Hematopoietic multipotent progenitor cell (in vitro differentiated cells): ENCODE data around the gene GAK. TPM values are rescaled to one million over a fixed set of nuclear protein-coding genes. Genes with fewer than 3 reads are reported as not detected.

Experiments used
- DNase-seq, 3 donors: peaks; one replicate each; pipeline ENCODE4 v3.0.0-alpha.2; 2011 to 2015; ENCODE audit warnings: low read depth in 2 of 3, low spot score in 2 of 3
- total RNA-seq: library from RNA; depleted of rRNA; stranded (reverse); fragments of >200 nt; gene quantifications from one replicate; pipeline ENCODE4 v1.2.3, GENCODE V29; 2012

The GAK gene
- total RNA-seq, 1 donor, result 107 TPM

DNA sequence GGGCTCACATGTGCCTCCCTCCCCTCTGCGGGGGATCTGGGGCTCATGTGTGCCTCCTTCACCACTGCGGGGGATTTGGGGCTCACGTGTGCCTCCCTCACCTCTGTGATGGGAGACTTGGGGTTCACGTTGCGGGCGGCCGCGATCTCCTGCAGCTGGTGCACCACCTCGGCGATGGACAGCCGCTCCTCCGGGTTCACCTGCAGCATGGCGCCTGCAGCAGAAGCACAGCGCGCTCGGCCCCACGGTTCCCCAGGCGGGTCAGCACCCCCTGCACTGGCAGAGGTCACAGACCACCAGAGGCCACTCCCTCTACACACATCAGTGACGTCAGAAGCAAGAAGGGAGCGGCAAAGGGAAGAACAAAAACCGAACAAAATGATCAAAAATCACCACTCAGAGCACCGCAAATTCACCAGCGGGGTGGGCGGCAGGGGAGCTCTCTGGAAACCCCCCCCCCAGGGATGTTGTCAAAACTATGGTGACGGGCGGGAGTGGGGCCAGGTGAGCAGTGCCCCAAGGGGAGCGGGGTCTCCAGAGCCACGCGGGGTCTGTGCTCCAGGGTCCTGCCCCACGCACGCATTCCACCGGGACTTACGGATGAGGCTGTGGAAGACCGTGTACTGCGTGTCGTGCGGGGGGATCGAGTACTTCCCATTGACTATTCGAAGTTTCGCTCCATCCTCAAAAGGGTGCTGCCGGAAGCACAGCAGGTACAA lies 38.7 kb downstream of the GAK start:
- no peak for DNase-seq

DNA sequence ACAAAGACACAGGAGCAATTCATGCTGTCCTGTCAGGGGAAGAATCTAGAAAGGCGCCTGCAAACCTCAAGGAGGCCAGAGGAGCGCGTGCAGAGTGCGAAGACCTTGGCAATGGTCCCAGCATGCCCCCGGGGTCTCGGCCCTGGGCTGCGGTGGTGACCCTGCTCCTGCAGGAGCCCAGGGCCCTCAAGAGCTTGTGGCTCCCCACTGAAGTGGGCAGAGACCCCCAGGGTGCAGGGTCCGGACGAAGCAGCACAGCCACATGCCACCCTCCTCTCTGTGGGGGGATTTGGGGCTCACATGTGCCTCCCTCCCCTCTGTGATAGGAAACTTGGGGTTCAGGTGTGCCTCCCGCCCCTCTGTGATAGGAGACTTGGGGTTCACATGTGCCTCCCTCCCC lies 39.3 kb downstream of the GAK start:
- no peak for DNase-seq

DNA sequence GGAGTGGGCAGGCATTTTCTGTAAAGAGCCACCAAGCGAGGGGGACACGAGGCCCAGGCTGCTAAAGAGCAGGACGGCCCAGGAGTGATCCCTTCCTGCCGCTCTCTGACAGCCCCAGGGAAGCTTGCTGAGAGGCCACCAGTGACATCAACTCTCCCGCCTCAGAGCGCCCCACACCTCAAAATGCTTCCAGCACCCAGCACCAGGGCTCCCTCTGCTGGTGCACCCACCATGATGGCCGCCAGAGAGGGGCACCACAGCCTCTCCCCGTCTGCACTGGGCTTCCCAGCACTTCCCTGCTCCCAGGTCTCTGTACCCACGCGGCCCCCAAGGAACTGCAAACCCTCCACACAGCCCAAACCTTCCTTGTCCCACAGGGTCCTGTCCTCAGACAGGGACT lies 40.4 kb downstream of the GAK start:
- peak in 1 of 3 donors; percentile 22 for DNase-seq

DNA sequence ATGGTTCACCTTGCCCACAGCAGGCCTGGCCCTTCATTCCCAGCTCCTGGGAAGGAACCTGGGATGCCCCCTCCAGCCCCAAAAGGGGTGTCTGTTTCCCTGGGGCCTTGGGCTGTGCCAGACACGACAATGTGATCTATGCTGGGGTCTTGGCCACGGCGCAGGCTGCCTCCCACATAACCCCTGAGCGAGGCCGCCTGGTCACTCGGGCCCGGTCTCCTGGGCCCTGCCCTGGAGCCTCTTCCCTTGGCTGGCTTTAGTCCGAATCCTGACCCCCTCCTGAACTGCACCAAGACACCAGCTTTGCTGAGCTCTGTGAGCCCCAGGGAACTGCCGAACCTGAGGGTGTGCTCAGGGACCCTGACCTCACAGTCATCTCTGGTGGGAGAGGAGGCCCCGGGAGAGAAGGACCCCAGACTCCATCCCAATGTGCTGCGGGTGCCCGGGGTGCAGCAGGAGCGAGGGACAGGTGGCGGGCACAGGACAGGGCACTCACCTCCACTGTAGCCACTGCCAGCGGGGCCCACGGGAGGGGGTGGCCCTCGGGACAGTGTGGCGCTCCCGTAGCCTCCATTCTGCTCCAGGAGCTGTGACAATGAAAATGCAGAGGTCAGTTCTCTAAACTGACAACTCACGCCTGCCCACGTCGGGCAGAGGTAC lies 42.0 kb downstream of the GAK start:
- no peak for DNase-seq

DNA sequence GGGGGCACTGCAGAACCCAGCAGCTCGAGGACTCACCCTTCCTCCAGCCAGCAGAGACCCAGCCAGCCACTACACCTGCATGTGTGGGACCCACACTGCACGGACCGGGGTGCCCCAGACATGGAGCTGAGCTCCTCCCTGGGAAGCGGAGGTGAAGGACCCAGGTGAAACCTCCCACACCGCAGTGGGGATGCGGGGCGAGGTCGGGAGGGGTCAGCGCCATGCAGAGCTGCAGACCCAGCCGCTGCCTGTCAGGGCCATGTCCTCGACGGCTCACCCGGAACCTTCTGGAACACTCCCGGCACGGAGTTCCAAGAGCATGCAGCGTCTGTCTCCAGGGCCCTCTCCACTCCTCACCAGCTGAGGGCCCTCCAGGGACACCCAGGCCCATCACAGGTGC lies 42.6 kb downstream of the GAK start:
- DNase-seq, result no peak

DNA sequence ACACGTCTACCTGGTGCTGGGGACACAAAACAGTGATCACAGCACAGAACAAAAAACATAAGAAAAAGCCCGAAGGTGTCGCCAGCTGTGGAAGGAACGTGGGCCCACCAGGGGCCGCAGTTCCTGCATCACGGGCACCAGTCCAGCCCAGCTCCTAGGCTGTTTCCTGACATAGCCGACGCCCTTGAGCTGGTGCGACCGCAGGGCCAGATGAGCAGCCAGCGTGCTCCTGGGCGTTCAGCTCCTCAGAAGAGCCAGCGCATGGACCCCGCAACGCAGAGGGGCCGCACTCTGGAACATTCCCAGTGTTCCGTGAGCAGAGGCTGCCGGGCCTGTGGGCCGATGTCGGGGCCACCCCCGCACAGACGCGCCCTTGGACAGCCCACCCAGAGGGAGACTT lies 44.1 kb downstream of the GAK start:
- no peak for DNase-seq

DNA sequence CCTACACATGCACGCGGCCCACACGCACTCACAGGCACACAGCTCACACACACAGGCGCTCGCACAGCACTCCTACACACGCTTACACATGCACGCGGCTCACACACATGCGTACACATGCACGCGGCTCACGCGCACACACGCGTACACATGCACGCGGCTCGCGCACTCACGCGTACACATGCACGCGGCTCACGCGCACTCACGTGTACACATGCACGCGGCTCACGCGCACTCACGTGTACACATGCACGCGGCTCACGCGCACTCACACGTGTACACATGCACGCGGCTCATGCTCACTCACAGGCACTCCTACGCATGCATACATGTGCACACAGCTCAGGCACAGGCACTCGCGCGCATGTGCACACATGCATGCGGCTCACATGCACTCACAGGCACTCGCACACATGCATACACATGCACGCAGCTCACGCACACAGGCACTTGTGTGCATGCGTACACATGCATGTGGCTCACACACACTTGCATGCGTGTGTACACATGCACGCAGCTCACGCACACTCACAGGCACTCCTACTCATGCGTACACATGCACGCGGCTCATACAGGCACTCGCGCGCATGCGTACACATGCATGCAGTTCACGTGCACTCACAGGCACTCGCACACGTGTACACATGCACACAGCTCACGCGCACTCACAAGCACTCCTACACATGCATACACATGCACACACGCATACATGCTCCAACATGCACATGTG lies 44.9 kb downstream of the GAK start:
- no peak for DNase-seq

DNA sequence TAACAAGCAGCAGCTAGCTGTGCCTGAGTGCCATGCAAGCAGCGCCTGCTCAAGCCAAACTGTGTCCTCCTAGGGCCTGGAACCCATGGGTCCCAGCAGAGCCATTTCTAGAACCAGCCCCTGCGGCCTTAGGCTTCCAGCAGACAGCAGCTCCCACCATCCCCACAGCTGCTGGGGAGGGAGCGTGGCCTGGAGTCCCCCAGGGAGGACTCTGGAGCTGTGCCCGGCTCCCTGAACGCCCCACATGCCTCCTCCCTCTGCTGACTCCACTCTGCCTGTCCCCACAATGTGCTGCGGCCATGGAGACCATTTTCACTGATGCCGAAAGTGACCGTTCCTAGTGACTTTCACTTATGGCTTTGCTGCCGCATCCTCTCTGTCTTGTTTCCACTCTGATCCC lies 45.9 kb downstream of the GAK start:
- no peak for DNase-seq

DNA sequence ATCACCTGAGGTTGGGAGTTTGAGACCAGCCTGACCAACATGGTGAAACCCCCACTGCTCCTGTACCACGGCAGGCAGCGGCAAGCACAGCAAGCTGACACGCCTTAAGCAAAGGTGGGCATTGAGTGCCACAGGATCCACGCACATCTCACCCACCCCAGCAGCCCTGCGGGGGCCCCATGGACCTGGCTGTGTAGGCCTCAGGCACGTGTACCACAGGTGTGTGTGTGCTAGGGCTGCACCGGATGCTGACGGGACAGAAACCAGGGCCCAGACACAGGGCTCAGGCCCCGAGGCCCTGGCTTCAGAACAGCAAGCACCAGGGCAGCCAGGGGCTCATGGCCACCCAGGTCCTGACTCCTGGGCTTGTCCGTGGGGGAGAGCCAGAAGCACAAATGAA lies 46.8 kb downstream of the GAK start:
- no peak for DNase-seq

DNA sequence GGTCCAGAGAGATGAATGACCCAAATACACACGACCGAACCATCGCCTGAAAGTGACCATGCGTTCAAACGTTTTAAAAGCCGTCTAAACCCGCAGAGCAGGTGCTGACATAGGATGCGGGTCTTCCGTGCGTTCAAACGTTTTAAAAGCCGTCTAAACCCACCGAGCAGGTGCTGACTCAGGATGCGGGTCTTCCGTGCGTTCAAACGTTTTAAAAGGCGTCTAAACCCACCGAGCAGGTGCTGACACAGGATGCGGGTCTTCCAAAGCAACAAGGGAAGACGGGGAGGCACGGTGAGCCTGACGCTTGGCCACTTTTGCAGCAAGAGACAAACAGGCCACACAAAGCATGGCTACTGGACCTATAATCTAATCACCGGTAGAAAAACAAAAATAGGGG lies 47.2 kb downstream of the GAK start:
- DNase-seq, result no peak

DNA sequence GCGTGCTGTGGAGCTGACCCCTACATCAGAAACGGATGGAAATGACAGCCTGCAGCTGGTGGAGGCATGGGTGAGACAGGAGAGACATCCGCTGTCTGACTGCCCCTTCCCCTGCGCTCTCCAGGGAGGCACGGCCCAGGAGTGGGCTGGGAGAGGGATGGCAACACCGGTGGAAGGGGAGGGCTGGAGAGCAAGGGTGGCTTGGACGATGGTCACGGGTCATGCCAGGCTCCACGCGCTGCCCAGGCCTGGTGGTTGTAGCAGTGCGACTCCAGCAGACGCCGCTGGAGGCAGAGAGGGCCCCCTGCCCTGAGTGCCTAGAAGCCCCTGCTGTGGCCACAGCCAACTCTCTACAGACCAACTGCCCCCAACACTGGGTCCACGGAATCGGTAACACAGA lies 47.9 kb downstream of the GAK start:
- no peak for DNase-seq

DNA sequence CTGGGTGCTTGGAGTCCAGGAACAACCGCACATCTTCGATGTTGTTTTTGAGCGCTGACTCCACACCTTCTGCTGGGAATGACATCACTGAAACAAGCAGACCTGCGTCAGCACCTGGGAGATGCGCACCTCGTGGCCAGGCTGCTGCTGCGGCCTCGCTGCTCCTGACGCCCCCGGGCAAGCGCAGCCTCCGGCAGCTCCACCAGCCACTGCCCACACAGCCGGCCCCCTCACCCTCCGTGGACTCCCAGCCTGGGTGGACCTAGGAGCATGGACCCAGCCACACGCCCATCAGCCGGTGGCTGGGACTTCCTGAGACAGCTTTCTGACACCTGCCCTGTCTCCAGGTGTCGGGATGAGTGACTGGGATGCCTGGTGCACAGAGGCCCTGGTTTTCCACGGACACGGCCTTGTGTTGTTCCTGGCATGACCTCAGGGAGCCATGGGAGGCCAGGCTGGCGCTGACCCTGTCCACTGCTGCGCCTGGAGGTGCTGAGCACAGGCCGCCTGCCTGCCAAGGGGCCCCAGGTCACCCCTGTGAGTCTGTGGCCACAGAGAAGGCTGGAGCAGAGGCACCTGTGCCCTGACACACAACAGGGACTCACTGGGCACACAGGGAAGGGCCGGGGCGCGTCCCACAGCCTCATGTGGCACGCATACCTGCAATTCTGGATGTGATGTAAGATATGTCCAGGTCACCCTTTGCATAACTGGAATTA lies 48.6 kb downstream of the GAK start:
- no peak for DNase-seq

DNA sequence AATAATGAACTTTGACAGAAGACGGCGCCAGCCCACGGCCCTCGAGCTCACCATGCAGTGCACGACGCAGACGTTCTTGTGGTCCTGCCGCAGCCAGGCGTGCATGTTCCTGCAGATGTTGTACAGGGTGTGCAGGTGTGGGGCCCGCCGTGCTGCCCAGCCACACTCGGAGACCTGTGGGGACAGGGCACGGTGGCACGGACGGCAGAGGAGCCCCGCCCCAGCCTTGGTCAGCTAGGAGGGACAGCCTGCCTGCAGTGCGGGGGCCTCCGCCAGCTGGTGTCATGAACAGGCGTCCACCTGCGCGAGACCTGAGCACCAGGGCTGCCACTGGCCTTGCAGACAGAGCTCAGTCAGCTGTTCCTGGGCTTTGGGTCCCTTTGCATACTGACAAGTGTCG lies 49.5 kb downstream of the GAK start:
- DNase-seq, result no peak

DNA sequence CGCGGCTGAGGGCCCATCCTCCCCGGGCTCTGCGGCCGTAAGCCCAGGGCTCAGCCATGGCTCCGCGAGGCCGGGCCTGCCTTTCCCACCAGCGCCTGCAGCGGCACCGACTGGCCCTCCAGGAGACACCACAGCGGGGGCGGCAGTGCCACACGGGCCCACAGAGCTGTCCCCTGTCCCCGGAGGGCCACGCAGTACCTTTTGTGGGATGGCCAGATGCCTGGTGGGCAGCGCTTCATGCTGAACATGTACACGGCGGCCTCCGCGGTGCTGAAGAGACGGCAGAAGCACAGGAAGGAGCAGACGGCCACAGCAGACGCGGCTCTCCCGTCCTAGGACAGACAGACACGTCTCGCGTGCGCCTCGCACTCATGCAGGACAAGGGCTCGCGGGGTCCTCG lies 50.4 kb downstream of the GAK start:
- DNase-seq, result no peak

DNA sequence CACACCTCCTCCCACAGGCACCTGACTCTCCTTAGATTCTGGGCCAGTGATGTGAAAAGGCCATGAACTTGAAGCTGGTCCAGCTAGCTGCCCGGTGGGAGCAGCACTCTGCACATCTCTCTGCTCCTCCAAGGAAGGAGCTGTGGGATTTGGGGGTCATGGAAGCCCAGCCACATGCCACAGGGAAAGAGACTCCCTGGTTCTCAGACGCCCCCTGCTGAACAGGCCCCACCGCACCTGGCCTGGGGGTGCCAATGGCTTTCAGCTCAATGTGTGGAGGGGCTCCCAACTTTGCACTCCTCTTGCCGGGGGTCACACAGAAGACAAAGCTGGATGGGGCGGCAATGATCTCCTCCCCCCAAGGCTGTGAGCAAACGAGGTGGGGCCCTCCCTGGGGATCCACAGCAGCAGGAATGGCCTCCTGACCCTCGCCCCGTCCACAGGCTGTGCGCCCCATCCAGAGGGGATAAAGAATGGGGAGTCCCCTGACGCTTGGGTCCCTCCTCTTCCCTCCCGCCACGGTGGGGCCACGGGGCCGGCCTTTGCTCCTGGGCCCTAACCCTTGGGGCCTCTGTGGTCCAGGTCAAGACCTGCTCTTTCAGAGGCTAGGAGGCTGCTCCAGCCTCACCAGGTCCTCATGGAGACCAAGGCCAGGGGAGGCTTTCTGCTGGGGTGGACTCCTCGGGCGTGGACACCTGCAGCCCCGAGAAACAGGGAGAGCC lies 51.3 kb downstream of the GAK start:
- no peak for DNase-seq

DNA sequence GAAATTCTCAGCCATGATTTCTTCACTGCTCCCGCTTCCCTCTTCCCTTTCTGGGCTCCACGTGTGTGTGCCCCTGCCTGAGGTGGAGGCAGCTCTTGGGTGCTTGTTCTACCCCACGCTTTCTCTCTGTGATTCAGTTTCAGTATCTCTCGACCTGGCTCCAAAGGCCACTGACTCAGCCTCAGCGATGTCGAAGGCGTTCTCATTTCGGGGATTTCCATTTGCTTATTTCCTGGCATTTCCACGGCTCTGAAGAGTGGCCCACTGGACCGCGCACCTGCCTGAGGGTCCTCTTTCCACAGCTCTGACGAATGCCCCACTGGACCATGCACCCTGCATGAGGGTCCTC lies 52.4 kb downstream of the GAK start:
- peak in 1 of 3 donors; percentile 11 for DNase-seq

DNA sequence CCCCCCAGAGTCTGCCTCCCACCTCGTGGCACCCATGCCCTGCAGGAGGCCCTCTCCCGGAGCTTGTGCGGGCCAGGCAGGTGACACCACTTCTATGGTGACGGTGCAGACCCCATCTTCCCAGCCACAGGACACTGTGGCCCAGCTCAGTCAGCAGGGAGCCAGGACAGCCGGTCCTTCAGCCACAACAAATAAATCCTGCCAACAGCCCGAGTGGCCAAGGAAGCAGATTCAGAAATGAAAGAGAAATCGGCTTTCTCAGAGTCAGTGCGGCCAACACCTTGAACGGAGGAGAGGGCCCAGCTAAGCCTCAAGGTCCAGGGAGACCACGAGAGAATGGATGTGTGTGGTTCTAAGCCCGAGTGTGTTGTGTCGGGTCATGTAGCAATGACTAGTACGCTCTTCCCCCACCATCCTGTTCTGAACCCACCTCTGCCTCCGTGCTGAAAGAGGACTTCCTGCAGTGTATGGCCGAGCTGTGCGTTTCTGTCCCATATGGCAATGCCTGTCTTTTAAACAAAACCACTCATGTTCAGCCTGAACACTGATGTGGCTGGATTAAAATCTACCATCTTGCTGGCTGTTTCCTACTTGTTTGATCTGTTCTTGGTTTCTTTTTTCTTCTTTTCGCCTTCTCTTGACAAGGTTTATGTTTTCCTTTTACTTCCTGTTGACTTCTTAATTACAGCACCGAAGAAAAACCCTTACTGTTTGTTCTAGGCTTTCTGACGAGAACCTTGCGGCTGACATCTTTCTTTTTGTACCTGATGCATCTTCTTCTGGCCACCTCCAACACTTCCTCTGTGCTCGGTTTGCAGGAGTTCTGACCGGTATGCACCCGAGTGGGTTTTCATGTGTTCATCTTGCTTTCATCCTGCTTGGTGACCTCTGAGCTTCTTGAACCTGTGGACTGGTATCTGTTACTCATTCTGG lies 53.1 kb downstream of the GAK start:
- no peak for DNase-seq

DNA sequence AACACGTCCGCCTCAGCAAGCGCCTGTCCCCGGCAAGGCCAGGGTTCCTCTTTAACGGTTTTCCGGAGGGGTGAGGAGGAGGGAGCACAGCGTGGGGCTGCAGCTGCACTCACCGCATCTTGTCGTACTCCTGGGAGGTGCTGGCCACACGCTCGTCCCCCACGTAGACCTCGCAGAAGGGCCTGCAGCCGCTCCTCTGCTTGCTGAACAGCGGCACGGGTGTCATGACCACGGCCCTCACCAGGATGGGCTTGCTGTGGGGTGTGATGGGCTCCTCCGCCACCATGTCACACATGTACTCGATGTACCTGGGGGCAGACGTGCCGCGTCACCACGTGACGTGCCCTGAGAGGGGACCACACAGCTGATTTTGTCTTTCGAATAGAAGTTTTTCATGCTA lies 54.6 kb downstream of the GAK start:
- peak in 1 of 3 donors; percentile 11 for DNase-seq

DNA sequence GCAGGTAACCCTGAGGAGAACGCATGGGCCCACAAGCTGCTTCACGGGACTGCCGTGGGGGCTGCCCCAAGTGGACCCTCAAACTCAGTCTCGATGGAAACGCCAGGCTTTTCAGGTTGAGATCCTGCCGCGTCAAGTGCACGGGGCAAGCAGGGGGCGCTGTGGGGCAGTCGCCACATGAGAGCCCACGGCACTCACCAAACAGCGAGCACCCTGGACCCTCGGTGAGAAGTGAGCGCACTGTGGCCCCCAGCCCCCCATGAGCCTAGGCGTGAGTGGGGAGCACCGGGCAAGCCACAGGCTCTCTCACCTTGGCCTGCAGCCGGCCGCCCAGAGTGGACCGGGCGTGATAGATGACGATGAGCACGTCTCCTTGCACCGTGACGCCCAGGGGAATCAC lies 55.3 kb downstream of the GAK start:
- peak in 2 of 3 donors; percentile 14 to 19 for DNase-seq
